Endothelial cell of umbilical vein (primary cell): ENCODE results near the gene TANGO6. TPM values are rescaled to one million over a fixed set of nuclear protein-coding genes. Genes with fewer than 3 reads are reported as not detected.

Source experiments
- BruUV-seq: library from RNA; stranded (reverse); fragments of 400-500 nt; replicated peaks from 2 replicates; lab custom pipeline; 2021; lab: Mats Ljungman, UMichigan
- CTCF ChIA-PET: fragments of 300-600, 350-600 bp; sonication (Branson Sonifier 250); formaldehyde crosslinking; loops from one replicate; lab custom pipeline; 2021; ENCODE audit warnings: antibody characterized with exemption, inconsistent platforms; lab: Charles Lee
- POLR2A ChIA-PET: fragments of 300-600, 350-600 bp; sonication (Branson Sonifier 250); formaldehyde crosslinking; loops from one replicate; lab custom pipeline; 2021; ENCODE audit warnings: antibody characterized with exemption, inconsistent platforms; lab: Charles Lee
- DNase-seq: peaks from one replicate; pipeline ENCODE4 v3.0.0-alpha.2; 2011; ENCODE audit warnings: low read depth, low spot score
- FAIRE-seq: peaks from 2 replicates; lab custom pipeline; 2011; peaks lifted over from hg19 to GRCh38; lab: Jason Lieb, UNC
- H2AFZ ChIP-seq: 2 replicates; pipeline ENCODE4 v1.6.0; 2012; ENCODE audit warnings: low read depth, low read length, control low read depth, inconsistent platforms
- H3K27ac ChIP-seq: 2 replicates; pipeline ENCODE4 v1.5.1; 2011; ENCODE audit warnings: low read depth, mild to moderate bottlenecking, control low read depth, low read length, moderate library complexity; ENCODE audit not compliant: insufficient read depth
- H3K27me3 ChIP-seq, 2 experiments: 2 replicates each; pipeline versions ENCODE4 v1.6.0 to v1.6.1; 2011; ENCODE audit warnings: low read length in 2 of 2, mixed read lengths in 1 of 2; ENCODE audit not compliant: control insufficient read depth in 2 of 2, insufficient read depth in 2 of 2
- H3K36me3 ChIP-seq, 2 experiments: 2 replicates in 1 of 2; 3 replicates in 1 of 2; pipeline ENCODE4 v1.5.1; 2011; ENCODE audit warnings: low read length in 2 of 2, mild to moderate bottlenecking in 1 of 2, moderate library complexity in 1 of 2; ENCODE audit not compliant: control insufficient read depth in 2 of 2, insufficient read depth in 2 of 2; ENCODE audit errors: extremely low read depth in 1 of 2
- H3K4me1 ChIP-seq: 3 replicates; pipeline ENCODE4 v1.5.1; 2011; ENCODE audit warnings: mild to moderate bottlenecking, low read length; ENCODE audit not compliant: control insufficient read depth, insufficient read depth; ENCODE audit errors: extremely low read depth
- H3K4me2 ChIP-seq: 2 replicates; pipeline ENCODE4 v1.6.1; 2011; ENCODE audit warnings: low read length, control low read depth, mixed read lengths; ENCODE audit not compliant: insufficient read depth
- H3K4me3 ChIP-seq, 3 experiments: fragments of 200-600 bp in 1 of 3; sonication (generic), shearing (Covaris generic) in 1 of 3; replicated peaks in 1 of 3; 2 replicates each; pipeline ENCODE4 v1.5.1; 2011 to 2016; ENCODE audit warnings: control low read depth in 3 of 3, low read length in 3 of 3, mild to moderate bottlenecking in 2 of 3, inconsistent platforms in 1 of 3, low read depth in 1 of 3, moderate library complexity in 1 of 3; ENCODE audit not compliant: insufficient read depth in 1 of 3
- H3K79me2 ChIP-seq: 2 replicates; pipeline ENCODE4 v1.6.0; 2012; ENCODE audit warnings: low read length, inconsistent platforms; ENCODE audit not compliant: control insufficient read depth, insufficient read depth
- H3K9ac ChIP-seq: replicated peaks from 2 replicates; pipeline ENCODE3; 2011; ENCODE audit warnings: low read length, control low read depth; ENCODE audit not compliant: insufficient read depth; ENCODE audit errors: extremely low read depth
- H3K9me1 ChIP-seq: replicated peaks from 3 replicates; pipeline ENCODE4 v1.6.0; 2011; ENCODE audit warnings: mild to moderate bottlenecking, low read length; ENCODE audit not compliant: control insufficient read depth, insufficient read depth; ENCODE audit errors: extremely low read depth
- H3K9me3 ChIP-seq: replicated peaks from 2 replicates; pipeline ENCODE4 v1.5.1; 2012; ENCODE audit warnings: low read length, inconsistent platforms; ENCODE audit not compliant: control insufficient read depth, insufficient read depth
- H4K20me1 ChIP-seq: replicated peaks from 2 replicates; pipeline ENCODE3; 2011; ENCODE audit warnings: mild to moderate bottlenecking, low read length; ENCODE audit not compliant: control insufficient read depth, insufficient read depth; ENCODE audit errors: extremely low read depth
- EZH2 ChIP-seq: IDR thresholded peaks from 2 replicates; pipeline ENCODE4 v1.6.1; 2012; ENCODE audit warnings: borderline replicate concordance, low read depth, mild to moderate bottlenecking, moderate library complexity, low read length, inconsistent platforms; ENCODE audit not compliant: severe bottlenecking
- FOS ChIP-seq: IDR thresholded peaks from 2 replicates; pipeline ENCODE4 v1.6.1; 2011; ENCODE audit warnings: mild to moderate bottlenecking, low read length, moderate library complexity, borderline replicate concordance; ENCODE audit not compliant: insufficient read depth
- GATA2 ChIP-seq: IDR thresholded peaks from 2 replicates; pipeline ENCODE4 v1.7.0; 2011; ENCODE audit warnings: low read depth, mild to moderate bottlenecking, moderate library complexity, mixed read lengths, low read length; ENCODE audit not compliant: insufficient read length, insufficient read depth
- JUN ChIP-seq: IDR thresholded peaks from 2 replicates; pipeline ENCODE4 v1.6.1; 2011; ENCODE audit warnings: borderline replicate concordance, low read depth; ENCODE audit not compliant: insufficient read length, insufficient read depth
- MYC ChIP-seq: IDR thresholded peaks from one replicate; pipeline ENCODE4 v1.6.1; 2011; ENCODE audit warnings: mild to moderate bottlenecking, low read depth, low read length
- POLR2A ChIP-seq: IDR thresholded peaks from 2 replicates; pipeline ENCODE4 v1.6.1; 2012; ENCODE audit warnings: low read depth, mild to moderate bottlenecking, control low read depth, low read length
- POLR2AphosphoS5 ChIP-seq: IDR thresholded peaks from 2 replicates; pipeline ENCODE4 v1.6.1; 2012; ENCODE audit warnings: low read depth, mild to moderate bottlenecking, control low read depth, low read length, moderate library complexity; ENCODE audit not compliant: insufficient read depth
- dilution Hi-C: fragments of 300-500 bp; cut with MboI; formaldehyde crosslinking; loops from one replicate; pipeline ENCODE4 v1.15.0; 2019; ENCODE audit warnings: low sequenced_read_pairs; ENCODE audit not compliant: extremely low pct_ligation_motif_present
- intact Hi-C: fragments of 100-400 bp; cut with micrococcal nuclease; formaldehyde crosslinking; loops from one replicate; pipeline ENCODE4 v1.10.0; 2022
- polyA plus RNA-seq, 4 experiments: library from polyadenylated mRNA; depleted of rRNA in 3 of 4; stranded (reverse) in 3 of 4; unstranded in 1 of 4; fragments of >200 nt; gene quantifications; 2 replicates each; pipeline versions ENCODE4 v1.2.1 to v1.2.3, GENCODE V29; 2011 to 2012; ENCODE audit warnings: missing spikeins in 1 of 4
- total RNA-seq: library from RNA; stranded (reverse); gene quantifications from 2 replicates; pipeline ENCODE4 v1.2.3, GENCODE V29; 2021
- TF ChIP-seq, protein P1 (sequence below), 2 donors: IDR thresholded peaks; 1 replicate in 1 of 2; 2 replicates in 1 of 2; pipeline ENCODE4 v1.5.1; 2011; ENCODE audit warnings: low read length in 2 of 2, mild to moderate bottlenecking in 2 of 2, moderate library complexity in 2 of 2, control low read depth in 1 of 2, inconsistent platforms in 1 of 2, low read depth in 1 of 2; ENCODE audit not compliant: insufficient read depth in 1 of 2; ENCODE audit errors: extremely low read depth in 1 of 2
- TF ChIP-seq, protein P2 (sequence below): IDR thresholded peaks from 2 replicates; pipeline ENCODE4 v1.6.1; 2011; ENCODE audit not compliant: insufficient read depth, insufficient read length

TANGO6 gene
- total and polyA plus RNA-seq, 2 donors (not counting 3 experiments of a cell fraction or from before 2014, with no cell fraction given): 6.7 to 21.2 TPM

DNA sequence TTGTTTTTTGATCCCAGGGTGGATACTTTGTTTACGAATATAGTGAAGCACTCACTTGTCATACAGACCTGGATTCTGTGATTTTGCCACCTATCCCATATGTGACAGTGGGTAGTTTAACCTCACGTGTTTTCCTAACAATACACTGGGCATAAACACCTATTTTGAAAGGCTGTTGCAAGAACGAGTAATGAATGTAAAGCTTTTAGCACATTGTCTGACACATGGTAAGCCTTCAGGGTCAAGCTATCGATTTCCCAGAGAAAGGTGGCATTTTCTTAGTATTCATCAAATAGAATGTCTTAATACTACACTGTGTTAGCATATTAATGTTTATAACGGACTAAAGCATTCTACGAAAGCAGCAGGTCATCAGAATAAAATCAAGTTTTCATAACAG lies 287.1 kb downstream of the TANGO6 start:
- Histone ChIP-seq H3K4me1 (peaks cover 26% of the 10 kb centered on the region), H3K27me3 (no peaks in the 10 kb centered on the region), H3K4me2 (peak overlapping the region; percentile 44), H3K27ac (no peak overlapping the region), H3K4me3 (no peak overlapping the region), H4K20me1 (no peaks in the 10 kb centered on the region), H2AFZ (no peak overlapping the region), H3K79me2 (peaks cover 86% of the 10 kb centered on the region), H3K9me3 (no peaks in the 10 kb centered on the region), H3K9ac (no peak overlapping the region), H3K9me1 (no peaks in the 10 kb centered on the region), H3K36me3 (no peaks in the 10 kb centered on the region)
- dilution Hi-C loops: no loop called here
- FAIRE-seq (no peak), DNase-seq (no peak)
- no peak for TF ChIP-seq POLR2A
- TF ChIP-seq, protein P1, sequence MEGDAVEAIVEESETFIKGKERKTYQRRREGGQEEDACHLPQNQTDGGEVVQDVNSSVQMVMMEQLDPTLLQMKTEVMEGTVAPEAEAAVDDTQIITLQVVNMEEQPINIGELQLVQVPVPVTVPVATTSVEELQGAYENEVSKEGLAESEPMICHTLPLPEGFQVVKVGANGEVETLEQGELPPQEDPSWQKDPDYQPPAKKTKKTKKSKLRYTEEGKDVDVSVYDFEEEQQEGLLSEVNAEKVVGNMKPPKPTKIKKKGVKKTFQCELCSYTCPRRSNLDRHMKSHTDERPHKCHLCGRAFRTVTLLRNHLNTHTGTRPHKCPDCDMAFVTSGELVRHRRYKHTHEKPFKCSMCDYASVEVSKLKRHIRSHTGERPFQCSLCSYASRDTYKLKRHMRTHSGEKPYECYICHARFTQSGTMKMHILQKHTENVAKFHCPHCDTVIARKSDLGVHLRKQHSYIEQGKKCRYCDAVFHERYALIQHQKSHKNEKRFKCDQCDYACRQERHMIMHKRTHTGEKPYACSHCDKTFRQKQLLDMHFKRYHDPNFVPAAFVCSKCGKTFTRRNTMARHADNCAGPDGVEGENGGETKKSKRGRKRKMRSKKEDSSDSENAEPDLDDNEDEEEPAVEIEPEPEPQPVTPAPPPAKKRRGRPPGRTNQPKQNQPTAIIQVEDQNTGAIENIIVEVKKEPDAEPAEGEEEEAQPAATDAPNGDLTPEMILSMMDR (IDR thresholded peaks at IDR 0.05; ENCODE audit: extremely low read depth in 1 of 2, insufficient read depth in 1 of 2, low read depth in 1 of 2, low read length in 2 of 2): no peak
- TF ChIP-seq MYC: no peak
- no peak for TF ChIP-seq FOS
- TF ChIP-seq POLR2AphosphoS5: no peak
- no peak for TF ChIP-seq GATA2
- no peak for TF ChIP-seq JUN
- TF ChIP-seq, protein P2, sequence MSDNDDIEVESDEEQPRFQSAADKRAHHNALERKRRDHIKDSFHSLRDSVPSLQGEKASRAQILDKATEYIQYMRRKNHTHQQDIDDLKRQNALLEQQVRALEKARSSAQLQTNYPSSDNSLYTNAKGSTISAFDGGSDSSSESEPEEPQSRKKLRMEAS: no peak
- TF ChIP-seq EZH2: no peak
- intact Hi-C loops: no loop called here
- ChIA-PET POLR2A (no interaction called here), CTCF (interaction anchor here (0.6 to 3.2 kb wide), 5 partner anchors 10 to 283 kb away, joined by 3 to 14 read pairs (median 5); no protein-coding TSS in a partner anchor)
- BruUV-seq: TSS peak; percentile 36
